ENCODE results near the gene SGK1.
"Not testable (repeated sequence)": the region's sequence is repeated elsewhere in the genome, so short reads cannot be mapped to it uniquely, and the experiment has no call there.

SGK1 gene

GRCh38 chr6:134299236-134299635 lies 18.7 kb downstream of the SGK1 start:
- DNase-seq: no peak

- DNase-seq: no peak
Observed at GRCh38 chr6:134296762-134297161, 21.1 kb downstream of the SGK1 start.

- no peak for DNase-seq
Observed at GRCh38 chr6:134295953-134296553, 21.9 kb downstream of the SGK1 start.

GRCh38 chr6:134293659-134294161 lies 24.2 kb downstream of the SGK1 start:
- DNase-seq: no peak

- DNase-seq: no peak
Observed at GRCh38 chr6:134291156-134291555, 26.8 kb downstream of the SGK1 start.

- DNase-seq: no peak
Observed at GRCh38 chr6:134289204-134289575, 28.7 kb downstream of the SGK1 start.

- DNase-seq: no peak
Observed at GRCh38 chr6:134288538-134289203, 29.2 kb downstream of the SGK1 start.

- no peak for DNase-seq
Observed at GRCh38 chr6:134287859-134288537, 29.9 kb downstream of the SGK1 start.

GRCh38 chr6:134282816-134283215 lies 35.1 kb downstream of the SGK1 start:
- DNase-seq: no peak

GRCh38 chr6:134281388-134281787 lies 36.5 kb downstream of the SGK1 start:
- no peak for DNase-seq

- no peak for DNase-seq
Observed at GRCh38 chr6:134278000-134278399, 39.9 kb downstream of the SGK1 start.

- not testable (repeated sequence) for DNase-seq
Observed at GRCh38 chr6:134276891-134277377, 41.0 kb downstream of the SGK1 start.

- no peak for DNase-seq
Observed at GRCh38 chr6:134272374-134272773, 45.5 kb downstream of the SGK1 start.

- no peak for DNase-seq
Observed at GRCh38 chr6:134267917-134268361, 50.0 kb downstream of the SGK1 start.

- no peak for DNase-seq
Observed at GRCh38 chr6:134266776-134267175, 51.1 kb downstream of the SGK1 start.

- no peak for DNase-seq
Observed at GRCh38 chr6:134261766-134262165, 56.1 kb downstream of the SGK1 start.

- no peak for DNase-seq
Observed at GRCh38 chr6:134258849-134259306, 59.0 kb downstream of the SGK1 start.

- DNase-seq: no peak
Observed at GRCh38 chr6:134257516-134257915, 60.4 kb downstream of the SGK1 start.

GRCh38 chr6:134256862-134257261 lies 61.0 kb downstream of the SGK1 start:
- DNase-seq: no peak

GRCh38 chr6:134255280-134255679 lies 62.6 kb downstream of the SGK1 start:
- not testable (repeated sequence) for DNase-seq

- no peak for DNase-seq
Observed at GRCh38 chr6:134254118-134254517, 63.8 kb downstream of the SGK1 start.

- DNase-seq: no peak
Observed at GRCh38 chr6:134253681-134254080, 64.2 kb downstream of the SGK1 start.

- DNase-seq: no peak
Observed at GRCh38 chr6:134251320-134251719, 66.6 kb downstream of the SGK1 start.

GRCh38 chr6:134250776-134251175 lies 67.1 kb downstream of the SGK1 start:
- DNase-seq: no peak
